GM21786 (cell line): Measurements from ENCODE around the gene TRIP10.
"Not testable (repeated sequence)": the region's sequence is repeated elsewhere in the genome, so short reads cannot be mapped to it uniquely, and the experiment has no call there.

Experiments used
- ATAC-seq: cut with Tn5 transposase; IDR thresholded peaks from one replicate; pipeline ENCODE4 v1.9.1; 2021; ENCODE audit not compliant: unreplicated experiment

Gene TRIP10

DNA sequence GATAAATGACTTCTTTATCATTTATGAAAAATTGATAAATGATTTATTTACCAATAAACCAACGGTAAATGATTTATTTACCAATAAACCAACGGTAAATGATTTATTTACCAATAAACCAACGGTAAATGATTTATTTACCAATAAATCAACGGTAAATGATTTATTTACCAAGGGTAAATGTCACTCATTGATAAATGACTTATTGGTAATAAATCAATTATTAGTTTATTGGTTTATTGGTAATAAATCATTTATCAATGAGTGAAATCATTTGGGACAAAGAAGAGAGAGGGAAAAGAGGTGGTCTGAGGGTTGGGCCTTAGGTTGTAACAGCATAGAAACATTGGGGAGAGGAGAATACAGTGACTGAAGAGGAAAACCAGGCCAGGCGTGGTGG is 54.5 kb downstream of the TRIP10 start:
- ATAC-seq = no peak

- no peak for ATAC-seq
Observed at GRCh38 chr19:6794686-6795431, 55.4 kb downstream of the TRIP10 start.

GRCh38 chr19:6796278-6796677 is 56.8 kb downstream of the TRIP10 start:
- ATAC-seq = no peak

DNA sequence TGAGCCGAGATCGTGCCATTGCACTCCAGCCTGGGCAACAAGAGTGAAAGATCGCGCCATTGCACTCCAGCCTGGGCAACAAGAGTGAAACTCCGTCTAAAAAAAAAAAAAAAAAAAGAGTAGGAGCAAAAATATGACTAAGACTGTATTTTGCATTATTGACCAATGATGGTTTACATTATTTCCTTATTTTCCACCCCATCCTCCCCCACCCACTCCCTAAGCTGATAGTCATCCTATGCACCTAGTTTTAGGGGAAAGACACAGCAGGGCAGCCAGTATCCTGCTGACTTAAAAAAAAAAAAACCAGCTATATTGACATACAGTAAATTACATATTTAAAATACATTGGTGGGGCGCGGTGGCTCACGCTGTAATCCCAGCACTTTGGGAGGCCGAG is 58.2 kb downstream of the TRIP10 start:
- ATAC-seq = no peak

GRCh38 chr19:6800160-6800790 is 60.8 kb downstream of the TRIP10 start:
- not testable (repeated sequence) for ATAC-seq

DNA sequence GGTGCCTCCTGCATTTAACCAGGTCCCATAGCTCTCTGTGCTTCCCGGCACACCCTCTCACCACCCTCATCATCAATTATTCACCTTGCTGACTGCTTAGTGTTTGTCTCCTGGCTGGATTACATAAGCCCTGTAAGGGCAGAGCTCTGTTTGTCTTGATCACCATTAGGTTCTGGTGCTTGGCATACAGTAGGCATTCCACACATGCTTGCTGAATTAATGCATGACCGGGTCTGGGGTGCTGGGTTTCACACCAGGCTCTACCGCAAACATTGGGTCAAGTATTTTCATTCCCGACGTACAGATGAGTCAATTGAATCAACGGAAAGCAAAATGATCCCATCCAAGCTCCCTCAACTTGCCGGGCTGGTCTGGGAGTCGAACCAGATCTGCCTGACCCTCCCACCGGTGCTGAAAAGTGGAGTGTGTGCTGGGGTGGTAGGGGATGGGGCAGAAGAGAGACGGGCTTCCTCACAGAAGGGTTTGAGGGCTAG is 61.6 kb downstream of the TRIP10 start:
- ATAC-seq = no peak
